NB4 (cell line): ENCODE results near the gene FBXW4.

Source experiments
- DNase-seq: peaks from one replicate; pipeline ENCODE4 v3.0.0; 2010; ENCODE audit warnings: low read depth
- H3K4me3 ChIP-seq: one replicate; pipeline ENCODE4 v1.5.1; 2011; ENCODE audit warnings: mild to moderate bottlenecking, low read depth, low read length, moderate library complexity
- CTCF ChIP-seq: IDR thresholded peaks from one replicate; pipeline ENCODE4 v1.5.1; 2012; ENCODE audit warnings: low read depth, low read length
- MAX ChIP-seq: IDR thresholded peaks from 2 replicates; pipeline ENCODE4 v1.6.1; 2011; ENCODE audit warnings: low read depth, low read length
- MYC ChIP-seq: IDR thresholded peaks from 2 replicates; pipeline ENCODE4 v1.6.1; 2011; ENCODE audit warnings: low read depth, low read length
- POLR2A ChIP-seq: IDR thresholded peaks from 2 replicates; pipeline ENCODE4 v1.6.1; 2011; ENCODE audit warnings: mild to moderate bottlenecking; ENCODE audit not compliant: insufficient read length; ENCODE audit errors: extremely low read depth

The FBXW4 gene

GRCh38 chr10:101716891-101717659 lies 22.1 kb upstream of the FBXW4 start:
- H3K4me3 ChIP-seq, result no peak overlapping the region
- TF ChIP-seq MAX (no peak), CTCF (no peak), MYC (no peak), POLR2A (no peak)
- no peak for DNase-seq

- DNase-seq, result no peak
- no peak overlapping the region for H3K4me3 ChIP-seq
- no peak for TF ChIP-seq POLR2A
- no peak for TF ChIP-seq MAX
- no peak for TF ChIP-seq CTCF
- no peak for TF ChIP-seq MYC
Observed at GRCh38 chr10:101712997-101713396, 18.0 kb upstream of the FBXW4 start.

GRCh38 chr10:101710793-101711192 lies 15.8 kb upstream of the FBXW4 start:
- no peak for DNase-seq
- TF ChIP-seq POLR2A, result no peak
- no peak for TF ChIP-seq MAX
- H3K4me3 ChIP-seq, result no peak overlapping the region

- no peak overlapping the region for H3K4me3 ChIP-seq
- no peak for TF ChIP-seq POLR2A
- no peak for TF ChIP-seq MYC
- no peak for DNase-seq
Observed at GRCh38 chr10:101710059-101710695, 15.2 kb upstream of the FBXW4 start.

GRCh38 chr10:101709359-101710058 lies 14.5 kb upstream of the FBXW4 start:
- H3K4me3 ChIP-seq, result no peak overlapping the region
- TF ChIP-seq MAX (no peak), POLR2A (no peak), MYC (no peak), CTCF (no peak)
- DNase-seq, result no peak

- H3K4me3 ChIP-seq, result no peak overlapping the region
- TF ChIP-seq MYC (no peak), POLR2A (no peak)
- peak; percentile 23 for DNase-seq
Observed at GRCh38 chr10:101708870-101709269, 13.9 kb upstream of the FBXW4 start.

- no peak for TF ChIP-seq CTCF
- TF ChIP-seq POLR2A, result no peak
- no peak for TF ChIP-seq MYC
- no peak for TF ChIP-seq MAX
- DNase-seq, result no peak
Observed at GRCh38 chr10:101708073-101708472, 13.1 kb upstream of the FBXW4 start.

More at GRCh38 chr10:101708073-101708472, 13.1 kb upstream of the FBXW4 start:
- no peak overlapping the region for H3K4me3 ChIP-seq
